SK-N-MC (cell line): ENCODE measurements around the gene COL1A2.

Source experiments
- DNase-seq: peaks from one replicate; pipeline ENCODE4 v3.0.0-alpha.2; 2011; ENCODE audit warnings: low read depth, low spot score
- H3K27ac ChIP-seq: fragments of 200-600 bp; sonication (generic); 2 replicates; pipeline ENCODE4 v1.5.1; 2016; ENCODE audit warnings: mixed run types
- H3K36me3 ChIP-seq: fragments of 200-600 bp; sonication (generic); 2 replicates; pipeline ENCODE4 v1.6.1; 2017; ENCODE audit warnings: antibody characterized with exemption, low read length, mixed read lengths; ENCODE audit not compliant: insufficient read depth
- H3K4me3 ChIP-seq: fragments of 200-600 bp; sonication (generic); 2 replicates; pipeline ENCODE4 v1.5.1; 2016
- H3K9ac ChIP-seq: fragments of 200-600 bp; sonication (generic); 2 replicates; pipeline ENCODE4 v1.8.0; 2017; ENCODE audit warnings: mixed run types, mixed read lengths; ENCODE audit not compliant: insufficient read length
- H3K9me3 ChIP-seq: fragments of 200-600 bp; sonication (generic); 2 replicates; pipeline ENCODE4 v1.6.1; 2017; ENCODE audit warnings: low read depth, mild to moderate bottlenecking, antibody characterized with exemption, low read length, moderate library complexity, mixed read lengths
- EZH2 ChIP-seq: fragments of 200-600 bp; sonication (generic); IDR thresholded peaks from one replicate; pipeline ENCODE4 v1.6.1; 2017; ENCODE audit warnings: antibody characterized with exemption
- FOXP2 ChIP-seq: optimal IDR thresholded peaks from 2 replicates; pipeline ENCODE3; 2011; ENCODE audit warnings: mild to moderate bottlenecking, moderate library complexity; ENCODE audit not compliant: insufficient read depth; ENCODE audit errors: extremely low read length, control extremely low read depth
- POLR2AphosphoS5 ChIP-seq: IDR thresholded peaks from 2 replicates; pipeline ENCODE4 v1.6.1; 2012; ENCODE audit warnings: mild to moderate bottlenecking, low read depth, low read length, borderline replicate concordance

The COL1A2 gene

DNA sequence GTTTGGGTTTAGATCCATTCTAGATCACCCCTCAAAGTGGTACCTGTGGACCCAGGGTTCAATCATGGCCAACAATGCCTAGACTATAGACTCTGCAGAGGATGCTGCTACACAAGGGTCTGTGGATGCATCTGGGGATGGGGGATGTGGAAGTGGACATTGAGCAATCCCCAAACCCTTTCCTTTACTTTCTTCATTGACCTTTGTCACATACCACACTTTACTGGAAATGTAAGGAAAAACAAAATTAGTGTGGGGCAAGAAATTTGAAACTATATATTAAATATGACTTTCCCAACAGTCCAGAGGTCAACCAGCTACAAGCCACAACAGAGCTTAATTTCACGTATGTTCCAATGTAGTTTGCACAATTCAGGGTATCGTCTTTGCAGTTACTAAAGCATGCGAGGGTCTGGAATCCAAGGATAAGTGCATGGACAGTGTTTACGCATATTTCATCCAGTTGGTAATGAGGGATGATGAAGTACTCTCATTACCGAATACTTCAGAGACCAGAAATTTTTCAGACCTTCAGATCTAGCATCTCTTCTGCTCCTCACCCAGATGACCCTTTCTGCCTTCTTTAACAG lies 81.7 kb downstream of the COL1A2 start:
- Histone ChIP-seq H3K9me3 (no peaks in the 10 kb centered on the region), H3K36me3 (no peaks in the 10 kb centered on the region), H3K27ac (no peak overlapping the region), H3K9ac (no peak overlapping the region), H3K4me3 (no peak overlapping the region)
- DNase-seq = no peak
- TF ChIP-seq POLR2AphosphoS5 (no peak), FOXP2 (no peak), EZH2 (no peak)

DNA sequence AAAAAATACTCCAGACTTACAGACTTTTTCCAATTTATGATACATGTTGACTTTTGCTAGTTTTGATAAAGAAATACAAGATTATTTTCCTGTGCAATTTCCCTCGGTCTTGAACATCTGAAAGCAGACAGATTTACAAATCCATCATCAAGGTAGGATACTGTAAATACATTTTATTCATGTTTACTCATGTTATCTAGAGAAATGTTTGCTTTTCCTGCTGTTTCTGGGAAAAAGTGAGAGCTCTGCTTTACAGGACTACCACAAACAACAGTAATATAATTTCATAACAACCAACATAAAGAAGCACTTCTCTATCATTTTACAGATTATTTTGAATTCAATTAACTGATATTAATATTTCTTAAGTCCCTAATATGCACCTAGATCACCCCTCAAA lies 83.2 kb downstream of the COL1A2 start:
- Histone ChIP-seq H3K9me3 (no peaks in the 10 kb centered on the region), H3K27ac (no peak overlapping the region), H3K9ac (no peak overlapping the region), H3K4me3 (no peak overlapping the region), H3K36me3 (no peaks in the 10 kb centered on the region)
- no peak for TF ChIP-seq FOXP2
- no peak for TF ChIP-seq EZH2
- TF ChIP-seq POLR2AphosphoS5 = no peak
- DNase-seq = no peak

DNA sequence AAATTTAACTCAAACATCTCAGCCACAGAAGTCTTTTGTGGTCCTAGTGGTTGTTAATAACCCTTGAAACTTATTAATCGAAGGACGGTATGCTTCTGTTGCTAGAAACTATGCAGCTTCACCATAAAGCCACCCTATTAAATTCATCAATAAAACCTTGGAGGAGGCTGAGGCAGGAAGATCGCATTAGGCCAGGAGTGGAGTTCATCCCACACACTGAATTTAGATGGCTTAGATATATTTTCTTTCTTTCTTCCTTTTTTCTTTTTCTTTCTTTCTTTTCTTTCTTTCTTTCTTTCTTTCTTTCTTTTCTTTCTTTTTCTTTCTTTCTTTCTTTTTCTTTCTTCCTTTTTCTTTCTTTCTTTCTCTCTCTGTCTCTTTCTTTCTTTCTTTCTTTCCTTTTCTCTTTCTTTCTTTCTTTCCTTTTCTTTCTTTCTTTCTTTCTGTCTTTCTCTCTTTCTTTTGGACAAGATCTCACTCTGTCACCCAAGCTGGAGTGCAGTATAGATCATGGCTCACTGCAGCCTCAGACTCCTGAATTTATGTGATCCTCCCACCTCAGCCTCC lies 84.0 kb downstream of the COL1A2 start:
- no peak overlapping the region for H3K9ac ChIP-seq
- no peak overlapping the region for H3K27ac ChIP-seq
- no peaks in the 10 kb centered on the region for H3K9me3 ChIP-seq
- DNase-seq = no peak
- H3K4me3 ChIP-seq = no peak overlapping the region
- H3K36me3 ChIP-seq = no peaks in the 10 kb centered on the region
- TF ChIP-seq EZH2 = no peak
- no peak for TF ChIP-seq POLR2AphosphoS5
- no peak for TF ChIP-seq FOXP2
